K562 (cell line): Measurements from ENCODE around the gene LAMTOR1. TPM values are rescaled to one million over a fixed set of nuclear protein-coding genes. Genes with fewer than 3 reads are reported as not detected.

ENCODE experiments used
- ATAC-seq: fragments of 200-7000 bp; cut with Tn5 transposase; 3 replicates; pipeline ENCODE4 v1.9.1; 2020; ENCODE audit warnings: moderate library complexity
- BruUV-seq: library from RNA; stranded (reverse); fragments of 400-500 nt; replicated peaks from 2 replicates; lab custom pipeline; 2021; lab: Mats Ljungman, UMichigan
- CTCF ChIA-PET: fragments of 300-600 bp; formaldehyde crosslinking; extraction: SDS; loops from one replicate; lab custom pipeline; 2021; ENCODE audit warnings: low intra/inter-chr PET ratio; lab: Yijun Ruan, JAX
- POLR2A ChIA-PET: fragments of 300-600, 350-650 bp; sonication (Branson Sonifier 250); formaldehyde crosslinking; extraction: SDS; loops from one replicate; lab custom pipeline; 2021; ENCODE audit warnings: antibody characterized with exemption, inconsistent platforms; lab: Yijun Ruan, JAX
- DNase-seq, 4 experiments: peaks; one replicate each; pipeline versions ENCODE4 v3.0.0 to v3.0.0-alpha.2; 2011 to 2018; ENCODE audit warnings: low spot score in 3 of 4, mixed read lengths in 3 of 4; ENCODE audit errors: extremely low read depth in 1 of 4
- FAIRE-seq: peaks from 2 replicates; lab custom pipeline; 2011; peaks lifted over from hg19 to GRCh38; lab: Jason Lieb, UNC
- H2AFZ ChIP-seq: 2 replicates; pipeline ENCODE4 v1.6.0; 2011; ENCODE audit warnings: low read depth, low read length, control low read depth, inconsistent platforms
- H3K27ac ChIP-seq: fragments of 200-600 bp; 3 replicates; pipeline ENCODE4 v1.8.0; 2011; ENCODE audit warnings: low read depth, mild to moderate bottlenecking, control low read depth, inconsistent platforms, low read length, moderate library complexity, mixed read lengths; ENCODE audit errors: extremely low read depth
- H3K27me3 ChIP-seq, 2 experiments: fragments of 300-600 bp in 1 of 2; 2 replicates in 1 of 2; 3 replicates in 1 of 2; pipeline versions ENCODE4 v1.6.0 to v1.8.0; 2011; ENCODE audit warnings: inconsistent platforms in 2 of 2, low read length in 2 of 2, mild to moderate bottlenecking in 1 of 2, mixed read lengths in 1 of 2, moderate library complexity in 1 of 2; ENCODE audit not compliant: control insufficient read depth in 2 of 2, insufficient read depth in 2 of 2
- H3K36me3 ChIP-seq: fragments of 300-600 bp; 3 replicates; pipeline ENCODE4 v1.8.0; 2011; ENCODE audit warnings: mild to moderate bottlenecking, low read length, inconsistent platforms; ENCODE audit not compliant: control insufficient read depth, insufficient read depth
- H3K4me1 ChIP-seq, 2 experiments: fragments of 200-600 bp in 1 of 2; replicated peaks in 1 of 2; 2 replicates in 1 of 2; 3 replicates in 1 of 2; pipeline versions ENCODE4 v1.5.1 to v1.8.0; 2011; ENCODE audit warnings: inconsistent platforms in 2 of 2, low read length in 2 of 2, mild to moderate bottlenecking in 1 of 2, mixed read lengths in 1 of 2, moderate library complexity in 1 of 2; ENCODE audit not compliant: control insufficient read depth in 2 of 2, insufficient read depth in 2 of 2
- H3K4me2 ChIP-seq: 2 replicates; pipeline ENCODE4 v1.6.1; 2011; ENCODE audit warnings: low read length, control low read depth, inconsistent platforms, mixed read lengths; ENCODE audit not compliant: insufficient read depth
- H3K4me3 ChIP-seq: fragments of 200-600 bp; sonication (generic), shearing (Covaris generic); 2 replicates; pipeline ENCODE4 v1.5.1; 2016; ENCODE audit warnings: control low read depth, inconsistent platforms
- H3K79me2 ChIP-seq: fragments of 200-600 bp; 3 replicates; pipeline ENCODE4 v1.8.0; 2011; ENCODE audit warnings: low read length, inconsistent platforms; ENCODE audit not compliant: control insufficient read depth, insufficient read depth
- H3K9ac ChIP-seq, 2 experiments: 2 replicates each; pipeline versions ENCODE4 v1.6.0 to v1.6.1; 2011; ENCODE audit warnings: low read depth in 2 of 2, low read length in 2 of 2, control low read depth in 1 of 2, inconsistent platforms in 1 of 2, mild to moderate bottlenecking in 1 of 2, mixed read lengths in 1 of 2; ENCODE audit not compliant: insufficient read depth in 1 of 2
- H3K9me1 ChIP-seq: one replicate; pipeline ENCODE4 v1.6.0; 2011; ENCODE audit warnings: inconsistent platforms, mild to moderate bottlenecking, low read length, moderate library complexity; ENCODE audit not compliant: control insufficient read depth, insufficient read depth
- H3K9me3 ChIP-seq: replicated peaks from 2 replicates; pipeline ENCODE4 v1.5.1; 2011; ENCODE audit warnings: low read depth, low read length, inconsistent platforms; ENCODE audit not compliant: control insufficient read depth, insufficient read depth
- H4K20me1 ChIP-seq: replicated peaks from 2 replicates; pipeline ENCODE4 v1.6.1; 2011; ENCODE audit warnings: low read length, inconsistent platforms, mixed read lengths; ENCODE audit not compliant: control insufficient read depth, insufficient read depth
- C11orf30 ChIP-seq: fragments of 450-650 bp; IDR thresholded peaks from 2 replicates; pipeline ENCODE4 v1.6.1; 2016; ENCODE audit warnings: low read depth, mild to moderate bottlenecking
- JUND ChIP-seq, 2 experiments: IDR thresholded peaks; 2 replicates in 1 of 2; 3 replicates in 1 of 2; pipeline ENCODE4 v1.6.1; 2011; ENCODE audit warnings: borderline replicate concordance in 2 of 2, low read depth in 2 of 2, low read length in 2 of 2, improper control_type of control experiment in 1 of 2, missing biosample characterization in 1 of 2, missing genetic modification characterization in 1 of 2, missing genetic modification reagents in 1 of 2
- KDM1A ChIP-seq, 2 experiments: fragments of 450-650 bp; IDR thresholded peaks; 2 replicates each; pipeline ENCODE4 v1.6.1; 2016; ENCODE audit warnings: mild to moderate bottlenecking in 2 of 2
- KLF13 ChIP-seq: fragments of 450-650 bp; IDR thresholded peaks from 2 replicates; pipeline ENCODE4 v1.6.1; 2016; ENCODE audit warnings: missing genetic modification characterization, low read depth, mild to moderate bottlenecking, missing compliant biosample characterization, moderate library complexity, borderline replicate concordance
- KLF16 ChIP-seq: IDR thresholded peaks from 2 replicates; pipeline ENCODE4 v1.6.1; 2016; ENCODE audit warnings: antibody characterized with exemption
- NFE2 ChIP-seq: IDR thresholded peaks from 2 replicates; pipeline ENCODE4 v1.6.1; 2014; ENCODE audit warnings: antibody characterized with exemption, low read depth
- SIX5 ChIP-seq, 2 experiments: IDR thresholded peaks; 2 replicates each; pipeline ENCODE4 v1.6.1; 2011; ENCODE audit warnings: low read length in 2 of 2, borderline replicate concordance in 1 of 2, low read depth in 1 of 2, mild to moderate bottlenecking in 1 of 2, moderate library complexity in 1 of 2; ENCODE audit not compliant: insufficient read depth in 1 of 2
- SMARCA4 ChIP-seq: fragments of 450-650 bp; IDR thresholded peaks from 2 replicates; pipeline ENCODE4 v1.6.1; 2016
- TAF7 ChIP-seq: fragments of 450-650 bp; IDR thresholded peaks from 2 replicates; pipeline ENCODE4 v1.6.1; 2016; ENCODE audit warnings: missing genetic modification characterization, missing compliant biosample characterization
- YY1 ChIP-seq, 3 experiments: IDR thresholded peaks; 2 replicates each; pipeline ENCODE4 v1.6.1; 2011; ENCODE audit warnings: low read length in 2 of 3, mild to moderate bottlenecking in 2 of 3, moderate library complexity in 2 of 3, borderline replicate concordance in 1 of 3, control low read depth in 1 of 3, low read depth in 1 of 3; ENCODE audit not compliant: insufficient read depth in 3 of 3, insufficient replicate concordance in 2 of 3, control insufficient read depth in 1 of 3, insufficient read length in 1 of 3; ENCODE audit errors: extremely low read depth in 1 of 3
- ZKSCAN1 ChIP-seq: fragments of 150-350 bp; IDR thresholded peaks from 2 replicates; pipeline ENCODE4 v1.6.1; 2016; ENCODE audit warnings: low read depth, low read length
- ZNF431 ChIP-seq: sonication (generic); formaldehyde crosslinking; IDR thresholded peaks from 2 replicates; pipeline ENCODE4 v1.8.0; 2022; ENCODE audit warnings: mild to moderate bottlenecking, missing genetic modification reagents
- WGBS: fragments of 100-300 bp; shearing (Covaris generic); methylation state at CpG from one replicate; pipeline ENCODE4 v1.1.6; 2016; ENCODE audit warnings: low coverage, mixed read lengths; ENCODE audit not compliant: insufficient coverage; ENCODE audit errors: missing lambda C conversion rate; 5-methylcytosine and 5-hydroxymethylcytosine counted together
- in situ Hi-C: fragments of 300-500 bp; cut with MboI; formaldehyde crosslinking; loops from 4 replicates; pipeline ENCODE4 v1.15.0; 2018; ENCODE audit warnings: inconsistent platforms, mixed read lengths
- intact Hi-C: fragments of 100-400 bp; cut with micrococcal nuclease; formaldehyde crosslinking; loops from 2 replicates; pipeline ENCODE4 v1.14.2; 2022
- polyA plus RNA-seq, 8 experiments: library from polyadenylated mRNA; depleted of rRNA in 4 of 8; stranded (reverse) in 5 of 8; unstranded in 3 of 8; fragments of >200 nt; fragmentation: Nextera tagmentation in 2 of 8; fragmentation: Illumina TruSeq in 1 of 8; extraction: Ambion mirVana in 2 of 8; extraction: Trizol in 1 of 8; gene quantifications; 2 replicates each; pipeline versions ENCODE4 v1.2.1 to v1.2.3, GENCODE V29; 2011 to 2014; ENCODE audit warnings: inconsistent platforms in 1 of 8, missing spikeins in 1 of 8
- total RNA-seq, 7 experiments: library from RNA; depleted of rRNA in 6 of 7; stranded (reverse); fragments of >200 nt in 6 of 7; fragmentation: Illumina TruSeq in 2 of 7; extraction: Trizol in 2 of 7; gene quantifications; 2 replicates each; pipeline versions ENCODE4 v1.2.1 to v1.2.3, GENCODE V29; 2011 to 2021; ENCODE audit warnings: low replicate concordance in 1 of 7
- TF ChIP-seq, protein P1 (sequence below): IDR thresholded peaks from 3 replicates; pipeline ENCODE4 v1.6.1; 2011; ENCODE audit warnings: borderline replicate concordance, mild to moderate bottlenecking; ENCODE audit not compliant: insufficient read length, insufficient read depth
- TF ChIP-seq, protein P2 (sequence below): fragments of 450-650 bp; IDR thresholded peaks from 2 replicates; pipeline ENCODE4 v1.6.1; 2016; ENCODE audit warnings: low read depth, mild to moderate bottlenecking, moderate library complexity
- TF ChIP-seq, protein P3 (sequence below), 3 experiments: IDR thresholded peaks in 2 of 3; conservative IDR thresholded peaks in 1 of 3; 2 replicates each; pipeline ENCODE4 v1.5.1; 2011 to 2012; ENCODE audit warnings: low read length in 3 of 3, mild to moderate bottlenecking in 3 of 3, control low read depth in 2 of 3, improper control_type of control experiment in 1 of 3, inconsistent platforms in 1 of 3, low read depth in 1 of 3, mixed read lengths in 1 of 3, moderate library complexity in 1 of 3; ENCODE audit not compliant: insufficient read depth in 2 of 3

The LAMTOR1 gene
- total and polyA plus RNA-seq, 9 of the 15 experiments (the other 6 are each of a cell fraction or from before 2014, with no cell fraction given), result 62.6 to 104 (median 85.3) TPM

DNA sequence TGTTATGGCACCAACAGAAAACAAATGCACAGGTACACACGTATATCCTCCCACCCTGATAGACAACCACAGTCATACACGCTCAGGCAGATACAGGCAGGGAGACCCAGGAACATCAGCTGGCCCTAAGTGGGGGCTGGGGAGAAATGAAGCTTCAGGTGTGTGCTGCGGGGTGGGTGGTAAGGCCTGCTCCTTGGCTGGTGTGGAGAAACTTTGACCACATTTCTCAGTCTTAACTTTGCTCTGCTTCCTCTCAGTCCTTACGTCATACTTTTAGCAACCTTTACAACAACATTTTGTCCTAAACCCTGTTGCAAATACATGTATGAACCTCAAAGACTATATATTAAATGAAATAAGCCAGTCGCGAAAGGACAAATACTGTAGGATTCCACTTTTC is 16.1 kb upstream of the LAMTOR1 start (continued):
- TF ChIP-seq, protein P1, sequence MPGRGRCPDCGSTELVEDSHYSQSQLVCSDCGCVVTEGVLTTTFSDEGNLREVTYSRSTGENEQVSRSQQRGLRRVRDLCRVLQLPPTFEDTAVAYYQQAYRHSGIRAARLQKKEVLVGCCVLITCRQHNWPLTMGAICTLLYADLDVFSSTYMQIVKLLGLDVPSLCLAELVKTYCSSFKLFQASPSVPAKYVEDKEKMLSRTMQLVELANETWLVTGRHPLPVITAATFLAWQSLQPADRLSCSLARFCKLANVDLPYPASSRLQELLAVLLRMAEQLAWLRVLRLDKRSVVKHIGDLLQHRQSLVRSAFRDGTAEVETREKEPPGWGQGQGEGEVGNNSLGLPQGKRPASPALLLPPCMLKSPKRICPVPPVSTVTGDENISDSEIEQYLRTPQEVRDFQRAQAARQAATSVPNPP, result no peak

DNA sequence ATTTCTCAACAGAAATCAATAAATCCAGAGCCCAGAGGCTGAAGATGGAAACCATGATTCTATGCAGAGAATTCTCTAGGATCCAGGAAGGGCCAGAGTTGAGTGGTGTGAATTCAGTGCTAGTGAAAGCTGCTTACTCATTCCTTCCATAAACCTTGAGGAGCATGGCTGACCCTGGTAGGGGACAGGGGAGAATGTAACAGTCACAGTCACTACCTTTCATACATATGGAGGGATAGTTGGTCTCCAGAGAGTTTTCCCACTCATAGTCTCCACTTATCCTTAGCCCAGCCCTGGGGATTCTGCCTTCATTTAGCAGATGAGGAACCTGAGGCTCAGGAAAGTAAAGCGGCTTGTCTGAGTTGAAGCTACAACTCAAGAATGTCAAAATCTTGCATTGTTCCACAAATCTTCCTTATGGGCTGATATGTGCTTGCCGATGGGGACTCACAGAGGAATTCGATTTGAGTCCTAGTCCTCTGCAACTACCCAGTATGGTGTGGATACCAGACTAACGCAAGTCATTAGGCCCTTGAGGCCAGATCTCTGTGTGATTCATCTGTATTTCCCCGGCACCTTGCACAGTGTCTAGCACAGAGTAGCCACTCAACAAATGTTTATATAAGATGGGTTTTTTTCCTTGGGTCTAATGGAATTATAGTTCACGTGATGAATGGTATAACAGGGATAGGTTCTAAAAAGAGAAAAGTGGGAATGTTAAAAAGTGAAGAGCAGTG is 13.1 kb upstream of the LAMTOR1 start:
- DNase-seq (no peak), ATAC-seq (no peak), FAIRE-seq (no peak)
- CTCF ChIA-PET, result no interaction called here
- no TSS peak for BruUV-seq
- H2AFZ ChIP-seq, result peak overlapping the region; percentile 93
- H3K4me1 ChIP-seq, result peaks cover 20 to 42% of the 10 kb centered on the region in 2 experiments
- no peaks in the 10 kb centered on the region for H4K20me1 ChIP-seq
- H3K4me2 ChIP-seq, result no peak overlapping the region
- peaks cover 3% of the 10 kb centered on the region; the same call in 1 of the 3 replicates for H3K79me2 ChIP-seq
- H3K9me1 ChIP-seq, result no peaks in the 10 kb centered on the region
- H3K9me3 ChIP-seq, result no peaks in the 10 kb centered on the region
- in situ Hi-C loops (no loop called here), intact Hi-C loops (no loop called here)
- H3K36me3 ChIP-seq, result 0 out of 3 replicates have a peak, but pooled peaks cover under 1% of the 10 kb centered on the region
- POLR2A ChIA-PET, result interaction anchor here (0.7 to 1.5 kb wide), 3 partner anchors 8 to 86 kb away, joined by 3 to 4 read pairs (median 3); partner anchors contain the start of gene TOMT
- no peak overlapping the region for H3K4me3 ChIP-seq
- no peaks in the 10 kb centered on the region for H3K27me3 ChIP-seq
- peak overlapping the region; percentile 1 to 12; a peak in 2 of 4 replicates for H3K9ac ChIP-seq
- peak overlapping the region; percentile 21; the same call in 1 of the 3 replicates for H3K27ac ChIP-seq
- WGBS, result 76% methylated on average over 6 of the region's 6 CpGs
- TF ChIP-seq ZKSCAN1 (no peak), TAF7 (tag) (peak; percentile 81), NFE2 (peak; percentile 79), JUND (IDR thresholded peaks at IDR 0.05; ENCODE audit: borderline replicate concordance, low read depth, low read length) (no peak), JUND (tag; IDR thresholded peaks at IDR 0.05; ENCODE audit: borderline replicate concordance, low read depth, low read length) (peak; percentile 51; the same call in 1 of the 3 replicates), SIX5 (IDR thresholded peaks at IDR 0.05; ENCODE audit: borderline replicate concordance in 1 of 2, insufficient read depth in 1 of 2, low read depth in 1 of 2, low read length in 2 of 2) (no peak), C11orf30 (peak; percentile 54), KLF16 (no peak), KDM1A (IDR thresholded peaks at IDR 0.05) (no peak), YY1 (IDR thresholded peaks at IDR 0.05; ENCODE audit: borderline replicate concordance in 1 of 3, control insufficient read depth in 1 of 3, extremely low read depth in 1 of 3, insufficient read depth in 3 of 3, insufficient read length in 1 of 3, insufficient replicate concordance in 2 of 3, low read depth in 1 of 3, low read length in 2 of 3) (peak in 1 of 3 experiments; percentile 18), ZNF431 (CRISPR knock-in tag) (no peak), KLF13 (tag) (no peak), SMARCA4 (no peak)
- TF ChIP-seq, protein P2, sequence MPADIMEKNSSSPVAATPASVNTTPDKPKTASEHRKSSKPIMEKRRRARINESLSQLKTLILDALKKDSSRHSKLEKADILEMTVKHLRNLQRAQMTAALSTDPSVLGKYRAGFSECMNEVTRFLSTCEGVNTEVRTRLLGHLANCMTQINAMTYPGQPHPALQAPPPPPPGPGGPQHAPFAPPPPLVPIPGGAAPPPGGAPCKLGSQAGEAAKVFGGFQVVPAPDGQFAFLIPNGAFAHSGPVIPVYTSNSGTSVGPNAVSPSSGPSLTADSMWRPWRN, result no peak
- TF ChIP-seq, protein P3, sequence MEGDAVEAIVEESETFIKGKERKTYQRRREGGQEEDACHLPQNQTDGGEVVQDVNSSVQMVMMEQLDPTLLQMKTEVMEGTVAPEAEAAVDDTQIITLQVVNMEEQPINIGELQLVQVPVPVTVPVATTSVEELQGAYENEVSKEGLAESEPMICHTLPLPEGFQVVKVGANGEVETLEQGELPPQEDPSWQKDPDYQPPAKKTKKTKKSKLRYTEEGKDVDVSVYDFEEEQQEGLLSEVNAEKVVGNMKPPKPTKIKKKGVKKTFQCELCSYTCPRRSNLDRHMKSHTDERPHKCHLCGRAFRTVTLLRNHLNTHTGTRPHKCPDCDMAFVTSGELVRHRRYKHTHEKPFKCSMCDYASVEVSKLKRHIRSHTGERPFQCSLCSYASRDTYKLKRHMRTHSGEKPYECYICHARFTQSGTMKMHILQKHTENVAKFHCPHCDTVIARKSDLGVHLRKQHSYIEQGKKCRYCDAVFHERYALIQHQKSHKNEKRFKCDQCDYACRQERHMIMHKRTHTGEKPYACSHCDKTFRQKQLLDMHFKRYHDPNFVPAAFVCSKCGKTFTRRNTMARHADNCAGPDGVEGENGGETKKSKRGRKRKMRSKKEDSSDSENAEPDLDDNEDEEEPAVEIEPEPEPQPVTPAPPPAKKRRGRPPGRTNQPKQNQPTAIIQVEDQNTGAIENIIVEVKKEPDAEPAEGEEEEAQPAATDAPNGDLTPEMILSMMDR (IDR thresholded peaks at IDR 0.05 in 2 of 3, conservative IDR thresholded peaks at IDR 0.05 in 1 of 3; ENCODE audit: insufficient read depth in 2 of 3, low read depth in 1 of 3, low read length in 3 of 3), result no peak
